ENCODE results near the gene BRD3OS.

BRD3OS gene

GRCh38 chr9:134032456-134033222 lies 7.4 kb downstream of the BRD3OS start:
- in situ Hi-C loops (cut with MboI; ENCODE audit: low sequenced_read_pairs) = no loop called here

DNA sequence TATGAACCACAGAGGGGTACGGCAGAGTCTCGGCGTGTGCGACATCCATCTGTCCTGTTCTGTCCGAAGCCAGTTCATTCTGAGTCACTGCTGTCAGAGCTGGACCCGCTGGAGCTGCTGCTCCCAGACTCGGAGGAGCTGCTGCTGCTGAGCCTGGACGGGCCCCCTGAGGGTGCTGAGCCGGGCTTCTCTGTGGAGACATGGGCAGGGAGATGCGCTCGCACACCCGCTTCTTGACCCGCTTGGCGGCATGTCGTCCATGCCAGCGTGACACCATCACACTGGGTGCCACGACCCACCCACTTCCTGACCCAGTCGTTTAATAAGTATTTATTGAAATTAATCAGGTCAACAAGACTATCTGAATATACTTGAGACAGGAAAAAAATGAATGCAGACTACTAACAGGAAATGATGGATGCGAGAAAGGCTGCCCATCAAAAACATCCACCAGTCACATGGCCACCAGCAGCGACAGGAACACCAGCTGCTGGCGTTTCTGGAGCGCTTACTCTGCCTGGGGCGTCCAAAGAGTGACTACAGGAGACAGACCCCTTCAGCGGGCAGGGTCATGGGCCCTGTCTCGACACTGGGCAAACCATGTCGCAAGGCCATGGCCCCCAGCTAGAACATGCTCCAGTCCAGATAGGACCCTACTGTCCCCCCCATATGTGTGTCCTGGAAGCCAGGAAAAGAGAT lies 8.4 kb downstream of the BRD3OS start:
- in situ Hi-C loops (cut with MboI; ENCODE audit: low sequenced_read_pairs) = no loop called here

DNA sequence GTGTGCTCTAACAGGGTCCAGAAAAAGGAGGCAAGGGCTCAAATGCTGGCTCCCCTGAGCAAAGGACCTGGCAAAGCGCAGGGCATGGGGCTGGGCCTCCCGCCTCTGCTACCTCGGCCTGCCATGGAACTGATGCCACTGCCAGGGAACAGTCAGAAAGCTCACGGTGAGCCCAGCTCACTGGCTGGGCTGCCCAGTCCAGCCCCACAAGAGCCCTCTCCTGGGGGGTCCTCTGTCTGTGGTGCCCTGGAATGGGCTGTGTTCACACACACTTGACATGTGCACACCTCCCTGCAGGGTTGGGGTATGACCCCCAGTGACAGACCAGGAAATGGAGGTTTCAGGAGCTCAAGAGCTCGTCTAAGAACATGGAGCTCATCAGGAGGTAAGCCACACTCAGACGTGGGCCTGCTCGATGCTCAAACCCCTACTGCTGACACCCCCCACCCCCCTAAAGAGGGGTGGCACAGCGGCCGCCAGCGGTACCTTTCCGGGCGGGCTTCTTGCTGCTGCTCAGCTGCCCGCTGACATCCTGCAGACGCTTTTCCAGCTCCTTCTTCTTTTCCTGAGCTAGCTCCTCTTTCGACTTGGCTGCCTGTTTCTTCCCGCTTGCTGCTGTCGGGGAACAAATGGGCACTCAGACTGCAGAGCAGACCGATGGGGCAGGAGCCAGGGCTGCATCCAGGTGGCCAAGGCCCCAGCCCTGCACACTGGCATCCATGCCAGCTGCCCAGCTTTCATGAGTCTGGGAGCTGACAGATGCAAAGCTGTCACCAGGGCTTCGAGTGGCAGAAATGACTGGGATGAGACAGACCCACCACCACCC lies 9.1 kb downstream of the BRD3OS start:
- in situ Hi-C loops (cut with MboI; ENCODE audit: low sequenced_read_pairs) = no loop called here

DNA sequence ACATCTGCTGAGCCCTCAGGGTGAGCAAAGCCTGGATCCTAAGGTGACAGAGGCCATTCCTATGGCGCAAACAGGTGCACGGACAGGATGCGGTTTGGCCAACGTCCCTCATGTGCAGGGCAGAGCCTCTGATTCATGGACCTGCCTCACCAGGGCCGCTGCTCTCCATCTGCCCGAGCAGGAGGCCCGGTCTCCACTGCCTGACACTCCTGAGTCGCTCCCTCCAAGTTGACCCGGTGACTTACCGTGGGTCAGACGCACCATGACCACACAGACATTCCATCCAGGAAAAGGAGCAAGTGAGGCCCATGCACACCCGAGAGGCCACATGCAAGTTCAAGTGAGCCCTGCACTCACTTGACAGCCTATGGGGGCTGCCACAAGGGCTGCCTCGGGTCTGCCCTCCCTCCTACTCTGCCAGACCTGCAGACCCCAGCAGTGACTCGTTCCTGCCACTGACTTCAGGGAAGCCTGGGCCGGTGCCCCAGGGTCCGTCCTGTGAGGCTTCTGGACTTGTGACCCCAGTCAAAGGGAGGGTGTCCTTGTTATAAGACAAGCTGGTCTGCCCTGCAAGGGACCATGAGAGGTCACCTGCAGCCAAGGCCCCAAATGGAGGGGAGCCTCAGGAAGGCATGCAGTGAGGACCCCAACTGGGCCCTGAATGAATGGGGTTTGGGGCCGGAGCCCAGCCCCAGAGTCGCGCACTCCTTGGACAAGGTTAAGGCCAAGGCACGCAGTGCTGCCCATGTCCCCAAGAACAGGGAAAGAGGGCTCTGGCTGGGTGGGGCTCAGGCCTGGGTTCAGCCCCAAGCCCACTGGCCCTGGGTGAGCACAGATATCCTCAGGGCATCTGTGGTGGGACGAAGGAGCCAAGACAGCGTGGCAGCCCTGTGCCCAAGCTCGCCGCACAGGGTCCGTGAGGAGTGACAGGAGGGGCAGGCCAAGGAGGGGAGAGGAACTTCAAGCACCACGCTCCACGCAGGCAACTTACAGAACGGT lies 10.1 kb downstream of the BRD3OS start:
- in situ Hi-C loops (cut with MboI; ENCODE audit: low sequenced_read_pairs) = no loop called here

DNA sequence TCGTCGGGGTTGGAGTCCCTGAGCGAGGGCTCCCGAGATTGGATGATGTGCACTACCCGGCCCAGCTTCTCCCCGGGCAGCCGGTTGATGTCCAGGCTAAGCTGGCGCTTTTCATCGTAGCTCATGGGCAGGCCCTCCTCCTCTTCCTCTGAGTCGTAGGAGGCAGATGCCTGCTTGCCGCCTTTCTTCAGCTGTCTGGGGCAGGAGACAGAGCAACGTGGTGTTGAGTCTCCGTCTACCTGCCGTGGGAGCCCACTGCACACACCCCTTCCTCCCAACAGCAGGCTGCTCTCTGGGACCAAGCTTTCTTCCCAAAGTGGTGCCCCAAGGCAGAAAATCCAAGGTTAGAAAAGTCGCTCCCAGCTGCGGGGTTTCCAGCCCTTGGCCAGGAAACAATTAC lies 10.8 kb downstream of the BRD3OS start:
- in situ Hi-C loops (cut with MboI; ENCODE audit: low sequenced_read_pairs) = no loop called here

DNA sequence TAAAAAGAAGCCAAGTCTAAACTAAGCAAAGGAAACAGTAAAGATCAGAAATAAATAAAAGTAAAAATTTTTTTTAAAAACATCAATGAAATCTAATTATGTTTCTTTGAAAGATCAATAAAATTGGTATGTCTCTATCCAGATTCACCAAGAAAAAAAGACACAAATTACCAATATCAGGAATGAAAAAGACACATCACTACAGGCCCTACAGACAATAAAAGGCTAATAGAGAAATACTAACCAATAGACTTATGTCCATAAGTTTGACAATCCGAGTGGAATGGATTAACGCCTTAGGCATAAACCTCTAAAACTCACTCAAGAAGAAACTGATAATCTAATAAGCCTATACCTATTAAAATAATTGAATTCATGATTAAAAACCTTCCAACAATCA lies 12.4 kb downstream of the BRD3OS start:
- in situ Hi-C loops (cut with MboI; ENCODE audit: low sequenced_read_pairs) = no loop called here

DNA sequence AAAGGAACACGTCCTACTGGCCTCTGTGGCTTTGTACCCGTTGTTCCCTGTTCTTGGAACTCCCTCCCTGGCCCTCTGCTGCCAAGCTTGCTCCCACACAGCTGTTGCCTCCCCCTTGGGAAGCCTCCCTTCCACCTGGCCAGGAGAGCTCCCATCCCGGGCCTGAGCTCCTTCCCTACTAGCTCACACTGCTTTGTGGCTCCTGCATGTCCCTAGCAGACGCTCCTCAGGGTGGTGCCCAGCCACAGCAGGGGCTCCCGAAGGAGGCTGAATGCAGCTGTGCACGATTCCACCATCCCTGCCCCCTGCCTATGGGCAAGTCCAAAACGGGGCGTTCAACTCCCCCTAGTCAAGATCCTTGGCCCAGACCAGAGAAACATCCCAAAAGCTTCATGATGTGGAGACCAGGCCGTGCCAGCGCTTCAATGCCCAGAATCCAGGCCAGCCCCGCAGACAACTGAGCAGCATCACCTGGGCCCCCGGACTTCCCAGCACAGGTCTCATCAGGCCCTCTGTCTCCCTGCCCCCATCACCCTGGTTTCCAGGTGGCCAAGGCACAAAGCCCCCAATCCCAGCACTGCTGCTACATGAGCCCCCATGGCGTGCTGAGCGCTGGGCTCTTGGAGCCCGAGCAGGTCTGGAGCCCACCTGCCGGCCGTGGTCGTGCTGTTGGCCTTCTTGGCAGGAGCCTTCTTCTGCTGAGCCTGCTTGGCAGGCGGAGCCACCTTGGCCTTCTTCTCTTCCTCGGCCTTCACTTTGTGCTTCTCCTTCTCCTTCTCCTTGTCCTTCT lies 14.3 kb downstream of the BRD3OS start:
- in situ Hi-C loops (cut with MboI; ENCODE audit: low sequenced_read_pairs) = no loop called here

- in situ Hi-C loops (cut with MboI; ENCODE audit: low sequenced_read_pairs) = no loop called here
Observed at GRCh38 chr9:134040176-134040565, 14.9 kb downstream of the BRD3OS start.

- in situ Hi-C loops (cut with MboI; ENCODE audit: low sequenced_read_pairs) = no loop called here
Observed at GRCh38 chr9:134040781-134041648, 15.7 kb downstream of the BRD3OS start.

GRCh38 chr9:134041649-134041962 lies 16.3 kb downstream of the BRD3OS start:
- in situ Hi-C loops (cut with MboI; ENCODE audit: low sequenced_read_pairs) = no loop called here

DNA sequence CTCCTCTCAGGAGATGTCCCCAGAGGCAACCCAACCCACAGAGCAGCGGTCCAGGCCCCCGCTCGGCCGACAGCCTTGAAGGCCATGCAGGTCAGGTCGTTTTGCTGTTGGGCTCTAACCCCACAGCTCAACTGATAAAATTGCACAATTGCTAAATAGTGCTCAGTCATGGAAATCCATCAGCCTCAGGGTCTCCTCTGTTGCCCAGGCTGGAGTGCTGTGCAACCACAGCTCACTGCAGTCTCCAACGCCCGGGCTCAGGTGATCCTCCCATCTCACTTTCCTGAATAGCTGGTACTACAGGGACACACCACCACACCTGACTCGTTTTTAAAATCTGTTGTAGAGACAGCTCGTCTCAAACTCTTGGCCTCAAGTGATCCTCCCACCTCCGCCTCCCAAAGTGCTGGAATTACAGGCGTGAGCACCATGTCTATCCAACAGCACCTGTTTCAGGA lies 18.3 kb downstream of the BRD3OS start:
- in situ Hi-C loops (cut with MboI; ENCODE audit: low sequenced_read_pairs) = no loop called here

- in situ Hi-C loops (cut with MboI; ENCODE audit: low sequenced_read_pairs) = no loop called here
Observed at GRCh38 chr9:134044944-134045343, 19.7 kb downstream of the BRD3OS start.

GRCh38 chr9:134045841-134046544 lies 20.7 kb downstream of the BRD3OS start:
- in situ Hi-C loops (cut with MboI; ENCODE audit: low sequenced_read_pairs) = no loop called here

- in situ Hi-C loops (cut with MboI; ENCODE audit: low sequenced_read_pairs) = no loop called here
Observed at GRCh38 chr9:134046894-134047681, 21.8 kb downstream of the BRD3OS start.

- in situ Hi-C loops (cut with MboI; ENCODE audit: low sequenced_read_pairs) = no loop called here
Observed at GRCh38 chr9:134047868-134048581, 22.7 kb downstream of the BRD3OS start.

- in situ Hi-C loops (cut with MboI; ENCODE audit: low sequenced_read_pairs) = no loop called here
Observed at GRCh38 chr9:134048582-134048968, 23.3 kb downstream of the BRD3OS start.

DNA sequence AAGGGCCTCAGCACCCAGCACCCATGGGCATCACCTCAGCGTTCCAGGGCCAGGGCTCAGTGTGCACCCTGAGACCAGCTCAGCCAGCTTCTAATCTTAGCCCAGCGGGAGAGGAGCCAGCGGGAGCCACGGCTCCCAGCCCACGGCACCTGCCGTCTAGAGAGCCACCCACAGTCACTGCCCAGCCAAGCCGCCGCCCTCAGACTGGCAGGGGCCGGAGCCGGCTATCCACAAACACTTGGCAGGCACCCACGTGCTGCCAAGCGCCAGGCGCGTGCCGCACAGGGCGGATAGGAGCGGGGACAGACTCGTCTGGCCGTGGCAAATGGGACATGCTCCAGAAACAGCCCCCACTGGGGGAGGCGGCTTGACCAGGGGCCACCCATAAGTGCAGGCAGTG lies 24.0 kb downstream of the BRD3OS start:
- in situ Hi-C loops (cut with MboI; ENCODE audit: low sequenced_read_pairs) = no loop called here
